ENCODE data around the gene ONECUT3.

DNA sequence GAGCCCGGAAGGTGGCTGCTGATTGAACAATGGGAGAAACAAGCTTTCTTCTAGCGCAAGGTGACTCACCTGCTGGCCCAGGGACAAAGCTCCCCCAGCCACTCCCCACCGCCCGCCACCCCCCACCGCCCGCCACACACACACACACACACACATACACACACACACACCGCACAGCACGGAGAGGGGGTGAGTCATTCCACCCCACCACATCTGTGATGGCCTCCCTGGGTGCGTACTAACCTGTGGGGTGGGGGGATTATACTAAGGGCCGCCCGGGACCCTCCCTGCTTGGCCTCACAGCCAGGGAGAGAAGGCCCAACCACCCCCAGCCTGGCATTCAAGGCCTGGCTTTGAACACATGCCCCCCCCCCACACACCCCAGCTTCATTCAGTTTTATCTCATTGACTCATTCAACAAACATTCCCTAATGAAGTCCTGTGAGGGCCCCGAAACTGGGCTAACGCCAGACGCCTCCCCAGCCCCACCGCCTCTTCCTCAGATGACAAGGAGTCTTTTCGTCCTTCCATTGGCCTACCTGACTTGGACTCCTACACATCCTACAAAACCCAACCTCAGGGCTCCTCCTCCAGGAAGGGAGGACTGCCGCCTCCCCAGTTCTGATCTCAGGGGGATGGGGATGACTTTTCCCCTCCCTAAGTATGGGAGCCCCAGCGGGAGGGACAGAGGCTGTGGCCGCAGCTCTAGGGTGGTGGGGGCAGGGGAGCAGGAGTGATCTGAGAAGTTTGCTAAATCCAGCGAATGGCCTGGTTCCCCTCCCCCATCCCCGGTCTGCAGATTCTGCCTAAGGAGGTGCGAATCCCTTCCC lies 5.8 kb upstream of the ONECUT3 start:
- TF ChIP-seq EZH2 (IDR thresholded peaks at IDR 0.05): no peak
- TF ChIP-seq, protein P1, sequence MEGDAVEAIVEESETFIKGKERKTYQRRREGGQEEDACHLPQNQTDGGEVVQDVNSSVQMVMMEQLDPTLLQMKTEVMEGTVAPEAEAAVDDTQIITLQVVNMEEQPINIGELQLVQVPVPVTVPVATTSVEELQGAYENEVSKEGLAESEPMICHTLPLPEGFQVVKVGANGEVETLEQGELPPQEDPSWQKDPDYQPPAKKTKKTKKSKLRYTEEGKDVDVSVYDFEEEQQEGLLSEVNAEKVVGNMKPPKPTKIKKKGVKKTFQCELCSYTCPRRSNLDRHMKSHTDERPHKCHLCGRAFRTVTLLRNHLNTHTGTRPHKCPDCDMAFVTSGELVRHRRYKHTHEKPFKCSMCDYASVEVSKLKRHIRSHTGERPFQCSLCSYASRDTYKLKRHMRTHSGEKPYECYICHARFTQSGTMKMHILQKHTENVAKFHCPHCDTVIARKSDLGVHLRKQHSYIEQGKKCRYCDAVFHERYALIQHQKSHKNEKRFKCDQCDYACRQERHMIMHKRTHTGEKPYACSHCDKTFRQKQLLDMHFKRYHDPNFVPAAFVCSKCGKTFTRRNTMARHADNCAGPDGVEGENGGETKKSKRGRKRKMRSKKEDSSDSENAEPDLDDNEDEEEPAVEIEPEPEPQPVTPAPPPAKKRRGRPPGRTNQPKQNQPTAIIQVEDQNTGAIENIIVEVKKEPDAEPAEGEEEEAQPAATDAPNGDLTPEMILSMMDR (IDR thresholded peaks at IDR 0.05): no peak
